Adrenal gland (tissue), 12 donors: Measurements from ENCODE around the gene MARS1. TPM values are rescaled to one million over a fixed set of nuclear protein-coding genes. Genes with fewer than 3 reads are reported as not detected.

Experiments
- DNase-seq, 7 donors: peaks; one replicate each; pipeline ENCODE4 v3.0.0-alpha.2; 2019 to 2020
- H3K27ac ChIP-seq, 5 donors: fragments of 200-600 bp; sonication (generic) in 4 of 5; 1 replicate in 3 of 5; 2 replicates in 2 of 5; pipeline versions ENCODE4 v1.5.1 to v1.8.0; 2016 to 2020; ENCODE audit warnings: mild to moderate bottlenecking in 1 of 5
- H3K27me3 ChIP-seq: fragments of 200-600 bp; 2 replicates; pipeline ENCODE4 v1.8.0; 2021
- H3K36me3 ChIP-seq, 2 donors: fragments of 200-600 bp; replicated peaks in 1 of 2; 1 replicate in 1 of 2; 2 replicates in 1 of 2; pipeline versions ENCODE4 v1.5.1 to v1.8.0; 2018 to 2022
- H3K4me1 ChIP-seq, 2 donors: fragments of 200-600 bp; replicated peaks in 1 of 2; 1 replicate in 1 of 2; 2 replicates in 1 of 2; pipeline versions ENCODE4 v1.5.1 to v1.8.0; 2018 to 2021
- H3K4me3 ChIP-seq, 4 donors: fragments of 200-600 bp; sonication (generic) in 3 of 4; one replicate each; pipeline ENCODE4 v1.5.1; 2016 to 2018
- H3K9me3 ChIP-seq, 3 donors: fragments of 200-600 bp; sonication (generic) in 1 of 3; replicated peaks in 1 of 3; 1 replicate in 2 of 3; 2 replicates in 1 of 3; pipeline versions ENCODE4 v1.5.1 to v1.8.0; 2016 to 2021
- POLR2A ChIP-seq, 2 donors: fragments of 450-650 bp; IDR thresholded peaks; one replicate each; pipeline ENCODE4 v1.6.1; 2017; ENCODE audit warnings: antibody characterized with exemption in 2 of 2, mild to moderate bottlenecking in 2 of 2, moderate library complexity in 1 of 2
- WGBS, 4 donors: extraction: QIAGEN DNeasy Blood & Tissue Kit in 2 of 4; methylation state at CpG; one replicate each; pipeline versions ENCODE4 v1.1.5 to v1.1.7; 2013 to 2017; 5-methylcytosine and 5-hydroxymethylcytosine counted together
- intact Hi-C, 2 donors: fragments of 100-400 bp; cut with DNase I; formaldehyde crosslinking; loops; one replicate each; pipeline versions ENCODE4 v1.14.1 to v1.15.0; 2022 to 2023
- polyA plus RNA-seq, 3 donors: library from polyadenylated mRNA; stranded (reverse); fragments of 200-250 nt in 2 of 3; fragments of 350-450 nt in 1 of 3; fragmentation: Illumina TruSeq in 1 of 3; extraction: RNeasy Lipid Tissue Mini Kit (QIAGEN cat#74804) in 1 of 3; gene quantifications; one replicate each; pipeline ENCODE4 v1.2.3, GENCODE V29; 2013 to 2014
- total RNA-seq, 9 donors: library from RNA; depleted of rRNA in 4 of 9; stranded (reverse); fragments of >200 nt in 4 of 9; fragments of 120-200 nt in 1 of 9; fragmentation: NEBNext Ultra II Directional in 1 of 9; extraction: Animal tissue kit (Norgen Biotek cat#: 25700) in 1 of 9; gene quantifications; one replicate each; pipeline versions ENCODE4 v1.1.0 to v1.2.4, GENCODE V29; 2013 to 2023
- TF ChIP-seq, protein P1 (sequence below), 6 experiments: fragments of 450-650 bp in 4 of 6; fragments of 200-600 bp in 2 of 6; sonication (generic) in 1 of 6; IDR thresholded peaks; 1 replicate in 5 of 6; 2 replicates in 1 of 6; pipeline versions ENCODE4 v1.5.1 to v1.8.0; 2016 to 2021; ENCODE audit warnings: antibody characterized with exemption in 6 of 6, mild to moderate bottlenecking in 2 of 6, moderate library complexity in 1 of 6
- donor health status: healthy with polysubstance abuse.
- donor health status: Bipolar disorder and iron deficiency.
- donor health status: DM: yes; HTN: yes; CAD: no.
- donor health status: DM: no; HTN: no; CAD: no.
- donor health status: DM: no; HTN: no; CAD: no.
- donor health status: DM: yes; HTN: yes; CAD: no.

The MARS1 gene
- total and polyA plus RNA-seq, 12 donors = 38.3 to 210 (median 135) TPM

DNA sequence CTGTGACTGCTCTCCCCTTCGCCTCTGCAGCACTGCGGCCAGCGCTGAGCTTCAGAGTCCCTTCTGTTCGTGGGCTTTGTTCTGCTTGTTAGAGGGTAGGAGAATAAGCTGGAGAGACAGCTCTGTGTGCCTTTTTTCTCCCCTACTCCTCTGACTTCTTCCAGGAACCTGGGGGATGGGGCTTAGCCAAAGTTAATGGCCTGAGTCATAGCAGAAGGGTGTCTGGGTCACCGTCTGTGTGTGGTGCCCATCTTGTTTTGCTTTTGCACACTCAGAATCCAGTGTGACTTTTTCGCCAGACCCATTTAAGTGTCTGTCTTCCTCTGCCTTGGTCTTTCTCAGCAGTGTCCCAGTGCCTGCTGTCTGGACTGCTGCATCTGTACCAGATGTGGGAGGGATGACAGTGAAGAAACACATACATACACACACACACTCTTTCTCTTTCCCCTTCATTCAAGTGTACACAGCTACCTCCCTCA, 65.0 kb downstream of the MARS1 start:
- Histone ChIP-seq H3K27me3 (peaks cover 8% of the 10 kb centered on the region), H3K4me3 (no peak overlapping the region), H3K9me3 (no peaks in the 10 kb centered on the region), H3K36me3 (no peaks in the 10 kb centered on the region), H3K27ac (no peak overlapping the region), H3K4me1 (peaks cover 0 to 6% of the 10 kb centered on the region in 2 donors)
- intact Hi-C loops = no loop called here
- WGBS, 4 donors = 55 to 67% (median 63%) methylated on average over 6 of the region's 6 CpGs
- no peak for TF ChIP-seq POLR2A (IDR thresholded peaks at IDR 0.05)
- TF ChIP-seq, protein P1, sequence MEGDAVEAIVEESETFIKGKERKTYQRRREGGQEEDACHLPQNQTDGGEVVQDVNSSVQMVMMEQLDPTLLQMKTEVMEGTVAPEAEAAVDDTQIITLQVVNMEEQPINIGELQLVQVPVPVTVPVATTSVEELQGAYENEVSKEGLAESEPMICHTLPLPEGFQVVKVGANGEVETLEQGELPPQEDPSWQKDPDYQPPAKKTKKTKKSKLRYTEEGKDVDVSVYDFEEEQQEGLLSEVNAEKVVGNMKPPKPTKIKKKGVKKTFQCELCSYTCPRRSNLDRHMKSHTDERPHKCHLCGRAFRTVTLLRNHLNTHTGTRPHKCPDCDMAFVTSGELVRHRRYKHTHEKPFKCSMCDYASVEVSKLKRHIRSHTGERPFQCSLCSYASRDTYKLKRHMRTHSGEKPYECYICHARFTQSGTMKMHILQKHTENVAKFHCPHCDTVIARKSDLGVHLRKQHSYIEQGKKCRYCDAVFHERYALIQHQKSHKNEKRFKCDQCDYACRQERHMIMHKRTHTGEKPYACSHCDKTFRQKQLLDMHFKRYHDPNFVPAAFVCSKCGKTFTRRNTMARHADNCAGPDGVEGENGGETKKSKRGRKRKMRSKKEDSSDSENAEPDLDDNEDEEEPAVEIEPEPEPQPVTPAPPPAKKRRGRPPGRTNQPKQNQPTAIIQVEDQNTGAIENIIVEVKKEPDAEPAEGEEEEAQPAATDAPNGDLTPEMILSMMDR (IDR thresholded peaks at IDR 0.05) = no peak
- no peak for DNase-seq

DNA sequence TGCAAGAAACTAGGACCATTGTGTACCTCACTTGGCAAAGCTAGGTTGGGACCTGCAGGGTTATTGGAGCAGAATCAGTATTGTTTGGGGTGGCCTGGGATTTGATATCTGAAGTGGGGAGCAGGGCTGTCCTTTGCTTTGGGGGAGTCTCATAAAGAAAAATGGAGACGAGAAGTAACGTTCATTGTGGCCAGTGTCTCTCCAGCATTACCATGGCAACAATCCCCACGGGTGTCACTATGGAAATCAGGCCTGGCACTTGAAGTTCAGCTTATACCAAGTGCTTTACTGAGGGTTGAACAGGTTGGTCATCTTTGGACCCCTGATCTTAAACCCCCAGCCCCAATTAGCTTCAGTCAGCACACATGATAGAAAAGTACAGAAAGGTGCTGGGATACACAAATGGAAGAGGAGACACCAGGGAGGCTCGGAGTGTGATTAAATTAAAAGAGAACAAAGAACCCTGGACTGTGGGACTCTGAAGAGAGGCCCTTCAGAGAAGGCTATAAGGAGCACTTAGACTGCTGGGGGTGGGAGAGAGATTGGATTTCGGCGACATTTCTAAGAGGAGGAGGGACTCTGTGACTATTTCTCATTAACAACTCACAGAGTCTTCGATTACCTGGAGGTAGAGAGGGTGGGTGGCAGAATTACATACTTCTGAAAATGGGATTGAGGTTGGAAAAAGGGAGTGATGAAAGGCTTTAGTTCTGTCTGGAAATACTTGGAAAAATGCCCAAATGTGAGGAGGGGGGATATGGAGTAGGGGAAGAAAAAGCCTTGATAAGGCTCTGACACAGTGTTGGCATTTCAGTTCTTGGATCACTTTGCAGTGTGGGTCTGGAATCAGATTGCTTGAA, 65.7 kb downstream of the MARS1 start:
- WGBS, 4 donors = 62 to 69% (median 68%) methylated on average over 7 of the region's 7 CpGs
- peaks cover 8% of the 10 kb centered on the region for H3K27me3 ChIP-seq
- no peak for DNase-seq
- TF ChIP-seq, protein P1 (IDR thresholded peaks at IDR 0.05) = no peak
- no peak for TF ChIP-seq POLR2A (IDR thresholded peaks at IDR 0.05)
- no peak overlapping the region for H3K4me3 ChIP-seq
- intact Hi-C loops = no loop called here
- peaks cover 0 to 6% of the 10 kb centered on the region in 2 donors for H3K4me1 ChIP-seq
- H3K9me3 ChIP-seq = no peaks in the 10 kb centered on the region
- H3K36me3 ChIP-seq = no peaks in the 10 kb centered on the region
- H3K27ac ChIP-seq = no peak overlapping the region

DNA sequence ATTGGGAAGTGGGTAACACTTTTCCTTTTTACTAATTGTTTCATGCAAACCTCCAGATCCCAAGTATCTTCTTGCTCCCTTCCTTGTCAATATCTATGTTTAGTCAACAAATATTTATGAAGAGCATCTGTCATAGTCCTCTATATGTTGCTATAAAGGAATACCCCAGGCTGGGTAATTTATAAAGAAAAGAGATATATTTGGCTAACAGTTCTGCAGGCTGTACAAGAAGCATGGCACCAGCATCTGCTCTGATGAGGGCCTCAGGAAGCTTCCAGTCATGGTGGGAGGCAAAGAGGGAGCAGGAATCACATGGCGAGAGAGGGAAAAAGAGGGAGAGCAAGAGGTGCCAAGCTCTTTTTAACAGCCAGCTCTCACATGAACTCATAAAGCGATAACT, 66.6 kb downstream of the MARS1 start:
- intact Hi-C loops = no loop called here
- H3K36me3 ChIP-seq = no peaks in the 10 kb centered on the region
- TF ChIP-seq, protein P1 (IDR thresholded peaks at IDR 0.05) = no peak
- TF ChIP-seq POLR2A (IDR thresholded peaks at IDR 0.05) = no peak
- DNase-seq = no peak
- no peak overlapping the region for H3K4me3 ChIP-seq
- H3K27me3 ChIP-seq = peaks cover 8% of the 10 kb centered on the region
- H3K27ac ChIP-seq = no peak overlapping the region
- peaks cover 0 to 6% of the 10 kb centered on the region in 2 donors for H3K4me1 ChIP-seq
- H3K9me3 ChIP-seq = no peaks in the 10 kb centered on the region
- WGBS, 4 donors = 91 to 98% (median 95%) methylated on average over 2 of the region's 2 CpGs

DNA sequence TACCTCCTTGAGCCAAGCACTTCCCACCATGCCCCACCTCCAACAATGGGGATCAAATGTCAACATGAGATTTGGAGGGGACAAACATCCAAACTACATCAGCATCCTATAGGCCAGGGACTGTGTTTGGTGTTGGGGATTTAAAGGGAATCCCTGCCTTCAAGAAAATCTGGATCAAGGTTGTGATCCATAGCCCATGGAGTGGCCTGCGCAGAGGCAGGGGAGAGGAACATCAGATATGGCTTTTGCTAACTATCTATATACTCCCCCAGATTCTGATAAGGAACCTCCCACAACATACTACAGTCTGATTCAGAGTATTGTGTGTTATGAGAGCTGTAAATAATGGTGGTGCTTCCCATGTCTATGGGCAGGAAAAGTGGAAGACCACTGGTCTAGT, 67.0 kb downstream of the MARS1 start:
- no peak for DNase-seq
- TF ChIP-seq, protein P1 (IDR thresholded peaks at IDR 0.05) = no peak
- no peak for TF ChIP-seq POLR2A (IDR thresholded peaks at IDR 0.05)
- Histone ChIP-seq H3K4me1 (peaks cover 0 to 4% of the 10 kb centered on the region in 2 donors), H3K36me3 (no peaks in the 10 kb centered on the region), H3K27me3 (peaks cover 7% of the 10 kb centered on the region), H3K4me3 (no peak overlapping the region), H3K9me3 (no peaks in the 10 kb centered on the region), H3K27ac (no peak overlapping the region)
- intact Hi-C loops = no loop called here
- WGBS, 4 donors = 92 to 100% (median 100%) methylated on average over 1 of the region's 1 CpG
